H1 (cell line): Measurements from ENCODE around the gene COL10A1. TPM values are rescaled to one million over a fixed set of nuclear protein-coding genes. Genes with fewer than 3 reads are reported as not detected.

ENCODE experiments used
- CTCF ChIA-PET: fragments of 300-600 bp; sonication (Branson Sonifier 250); formaldehyde crosslinking; loops from one replicate; lab custom pipeline; 2021; ENCODE audit not compliant: partially characterized antibody; lab: Charles Lee
- POLR2A ChIA-PET: fragments of 300-600 bp; sonication (Branson Sonifier 250); formaldehyde crosslinking; loops from one replicate; lab custom pipeline; 2021; ENCODE audit warnings: inconsistent platforms; ENCODE audit not compliant: partially characterized antibody; lab: Charles Lee
- DNase-seq, 2 experiments: peaks; one replicate each; pipeline versions ENCODE4 v3.0.0 to v3.0.0-alpha.2; 2010 to 2022; ENCODE audit warnings: low spot score in 2 of 2, low read depth in 1 of 2, mixed read lengths in 1 of 2
- FAIRE-seq: peaks from 2 replicates; lab custom pipeline; 2011; peaks lifted over from hg19 to GRCh38; lab: Jason Lieb, UNC
- H2AFZ ChIP-seq: 2 replicates; pipeline ENCODE4 v1.8.1; 2012; ENCODE audit warnings: low read length, inconsistent platforms
- H2AK5ac ChIP-seq: 2 replicates; pipeline ENCODE4 v1.6.1; 2013; ENCODE audit warnings: low read depth, low read length
- H2BK120ac ChIP-seq: replicated peaks from 2 replicates; pipeline ENCODE3; 2013; ENCODE audit warnings: low read depth, low read length, inconsistent platforms
- H2BK12ac ChIP-seq: 2 replicates; pipeline ENCODE4 v1.6.1; 2013; ENCODE audit warnings: low read depth, low read length
- H2BK15ac ChIP-seq: 2 replicates; pipeline ENCODE4 v1.6.1; 2013; ENCODE audit warnings: low read length
- H2BK20ac ChIP-seq: 2 replicates; pipeline ENCODE4 v1.6.1; 2013; ENCODE audit warnings: low read length
- H2BK5ac ChIP-seq: 2 replicates; pipeline ENCODE4 v1.6.1; 2013; ENCODE audit warnings: low read depth, low read length
- H3K14ac ChIP-seq: 2 replicates; pipeline ENCODE4 v1.6.1; 2013; ENCODE audit warnings: inconsistent platforms; ENCODE audit not compliant: insufficient read length
- H3K18ac ChIP-seq: 2 replicates; pipeline ENCODE4 v1.6.1; 2013; ENCODE audit warnings: low read length; ENCODE audit errors: extremely low read depth
- H3K23ac ChIP-seq: 2 replicates; pipeline ENCODE4 v1.6.1; 2013; ENCODE audit warnings: inconsistent platforms; ENCODE audit not compliant: insufficient read length
- H3K23me2 ChIP-seq: 2 replicates; pipeline ENCODE4 v1.6.1; 2013; ENCODE audit warnings: low read depth, low read length
- H3K27ac ChIP-seq: 2 replicates; pipeline ENCODE4 v1.6.1; 2011; ENCODE audit warnings: low read depth, low read length, inconsistent platforms
- H3K27me3 ChIP-seq, 4 experiments: replicated peaks in 1 of 4; 1 replicate in 1 of 4; 2 replicates in 3 of 4; pipeline versions ENCODE4 v1.6.1 to v1.8.1; 2011 to 2013; ENCODE audit warnings: low read length in 3 of 4, mild to moderate bottlenecking in 3 of 4, inconsistent platforms in 2 of 4, mixed read lengths in 2 of 4, moderate library complexity in 1 of 4; ENCODE audit not compliant: control insufficient read depth in 3 of 4, insufficient read depth in 3 of 4; ENCODE audit errors: extremely low read depth in 1 of 4
- H3K36me3 ChIP-seq, 4 experiments: 2 replicates each; pipeline versions ENCODE4 v1.6.1 to v1.8.1; 2011 to 2013; ENCODE audit warnings: mild to moderate bottlenecking in 4 of 4, low read length in 3 of 4, moderate library complexity in 2 of 4, control low read depth in 1 of 4, inconsistent platforms in 1 of 4; ENCODE audit not compliant: insufficient read depth in 4 of 4, control insufficient read depth in 2 of 4
- H3K4ac ChIP-seq: replicated peaks from 2 replicates; pipeline ENCODE3; 2013; ENCODE audit warnings: low read length, low read depth, mixed read lengths, inconsistent platforms; ENCODE audit not compliant: insufficient read length
- H3K4me1 ChIP-seq, 4 experiments: replicated peaks in 1 of 4; 1 replicate in 1 of 4; 2 replicates in 3 of 4; pipeline versions ENCODE4 v1.6.1 to v1.8.1; 2011 to 2013; ENCODE audit warnings: low read length in 3 of 4, inconsistent platforms in 2 of 4, mixed read lengths in 1 of 4; ENCODE audit not compliant: insufficient read depth in 4 of 4, control insufficient read depth in 3 of 4
- H3K4me2 ChIP-seq, 2 experiments: 2 replicates each; pipeline versions ENCODE4 v1.6.1 to v1.8.1; 2011 to 2013; ENCODE audit warnings: low read depth in 2 of 2, low read length in 2 of 2, control low read depth in 1 of 2, inconsistent platforms in 1 of 2, mild to moderate bottlenecking in 1 of 2; ENCODE audit not compliant: insufficient read depth in 1 of 2
- H3K4me3 ChIP-seq, 4 experiments: fragments of 200-600, 300-600 bp in 1 of 4; sonication (generic), shearing (Covaris generic), sonication (Bioruptor Twin) in 1 of 4; 2 replicates each; pipeline versions ENCODE4 v1.5.1 to v1.8.1; 2011 to 2016; ENCODE audit warnings: low read length in 4 of 4, low read depth in 3 of 4, control low read depth in 2 of 4, inconsistent platforms in 2 of 4, mild to moderate bottlenecking in 2 of 4, mixed read lengths in 1 of 4, moderate library complexity in 1 of 4; ENCODE audit not compliant: insufficient read depth in 2 of 4; ENCODE audit errors: extremely low read depth in 1 of 4
- H3K56ac ChIP-seq: replicated peaks from 2 replicates; pipeline ENCODE3; 2013; ENCODE audit warnings: low read depth, mild to moderate bottlenecking, mixed read lengths, low read length, inconsistent platforms; ENCODE audit not compliant: insufficient read length
- H3K79me1 ChIP-seq: 2 replicates; pipeline ENCODE4 v1.6.1; 2013; ENCODE audit warnings: low read depth, low read length, control low read depth
- H3K79me2 ChIP-seq, 2 experiments: 2 replicates each; pipeline versions ENCODE4 v1.6.1 to v1.8.1; 2012 to 2013; ENCODE audit warnings: low read length in 2 of 2, mild to moderate bottlenecking in 2 of 2, inconsistent platforms in 1 of 2; ENCODE audit not compliant: insufficient read depth in 2 of 2, control insufficient read depth in 1 of 2
- H3K9ac ChIP-seq, 4 experiments: replicated peaks in 1 of 4; 1 replicate in 1 of 4; 2 replicates in 3 of 4; pipeline versions ENCODE4 v1.6.1 to v1.8.1; 2011 to 2013; ENCODE audit warnings: low read depth in 3 of 4, low read length in 3 of 4, control low read depth in 2 of 4, mild to moderate bottlenecking in 2 of 4, moderate library complexity in 2 of 4, inconsistent platforms in 1 of 4; ENCODE audit errors: extremely low read depth in 1 of 4
- H3K9me3 ChIP-seq, 2 experiments: 2 replicates each; pipeline versions ENCODE4 v1.6.1 to v1.8.1; 2012 to 2013; ENCODE audit warnings: mild to moderate bottlenecking in 2 of 2, moderate library complexity in 2 of 2, control low read depth in 1 of 2, inconsistent platforms in 1 of 2, low read depth in 1 of 2, low read length in 1 of 2, mixed read lengths in 1 of 2; ENCODE audit not compliant: insufficient read depth in 2 of 2
- H4K20me1 ChIP-seq, 2 experiments: replicated peaks in 1 of 2; 2 replicates each; pipeline versions ENCODE3 to v1.8.1; 2011 to 2013; ENCODE audit warnings: inconsistent platforms in 2 of 2, low read length in 2 of 2, mild to moderate bottlenecking in 1 of 2; ENCODE audit not compliant: insufficient read depth in 2 of 2, control insufficient read depth in 1 of 2
- H4K5ac ChIP-seq: 2 replicates; pipeline ENCODE4 v1.6.1; 2013; ENCODE audit warnings: low read length, low read depth, mixed read lengths, inconsistent platforms; ENCODE audit not compliant: insufficient read length
- H4K8ac ChIP-seq: 2 replicates; pipeline ENCODE4 v1.8.0; 2013; ENCODE audit warnings: mild to moderate bottlenecking, moderate library complexity, low read length, inconsistent platforms; ENCODE audit not compliant: insufficient read depth; ENCODE audit errors: extremely low read depth
- H4K91ac ChIP-seq: replicated peaks from 2 replicates; pipeline ENCODE3; 2013; ENCODE audit warnings: low read length, mixed read lengths, inconsistent platforms; ENCODE audit not compliant: insufficient read length
- ASH2L ChIP-seq: fragments of 200-600, 300-600 bp; sonication (generic); IDR thresholded peaks from one replicate; pipeline ENCODE4 v1.7.1; 2017; ENCODE audit warnings: low read length
- BACH1 ChIP-seq: IDR thresholded peaks from 2 replicates; pipeline ENCODE4 v1.6.1; 2012; ENCODE audit warnings: low read length, improper control_type of control experiment
- CBX8 ChIP-seq: fragments of 300-800, 300-1000 bp; sonication (generic); IDR thresholded peaks from 2 replicates; pipeline ENCODE4 v1.7.1; 2016; ENCODE audit warnings: low read depth, low read length, borderline replicate concordance
- CHD1 ChIP-seq: IDR thresholded peaks from 2 replicates; pipeline ENCODE4 v1.6.1; 2012; ENCODE audit warnings: low read depth, low read length, improper control_type of control experiment
- CTBP2 ChIP-seq: IDR thresholded peaks from 2 replicates; pipeline ENCODE4 v1.7.0; 2011; ENCODE audit warnings: borderline replicate concordance, mild to moderate bottlenecking, moderate library complexity, mixed read lengths, low read length; ENCODE audit not compliant: insufficient read depth, insufficient read length
- EP300 ChIP-seq, 2 experiments: IDR thresholded peaks; 1 replicate in 1 of 2; 2 replicates in 1 of 2; pipeline ENCODE4 v1.6.1; 2011 to 2012; ENCODE audit warnings: low read depth in 2 of 2, low read length in 2 of 2, mild to moderate bottlenecking in 2 of 2, borderline replicate concordance in 1 of 2, inconsistent platforms in 1 of 2, moderate library complexity in 1 of 2
- EZH2 ChIP-seq: fragments of 200-600 bp; sonication (generic); IDR thresholded peaks from 2 replicates; pipeline ENCODE4 v1.7.1; 2012; ENCODE audit warnings: low read depth, mild to moderate bottlenecking, moderate library complexity, low read length, inconsistent platforms; ENCODE audit not compliant: severe bottlenecking
- GABPA ChIP-seq: IDR thresholded peaks from 2 replicates; pipeline ENCODE4 v1.6.1; 2011; ENCODE audit warnings: mild to moderate bottlenecking, low read length, moderate library complexity, borderline replicate concordance; ENCODE audit not compliant: insufficient read depth
- GTF2F1 ChIP-seq: IDR thresholded peaks from 2 replicates; pipeline ENCODE4 v1.6.1; 2012; ENCODE audit warnings: low read depth, low read length, improper control_type of control experiment, borderline replicate concordance
- NRF1 ChIP-seq: IDR thresholded peaks from 2 replicates; pipeline ENCODE4 v1.6.1; 2011; ENCODE audit warnings: mild to moderate bottlenecking, low read depth, low read length, improper control_type of control experiment
- RBBP5 ChIP-seq: IDR thresholded peaks from 2 replicates; pipeline ENCODE4 v1.7.1; 2012; ENCODE audit warnings: low read depth, mild to moderate bottlenecking, inconsistent platforms, low read length, moderate library complexity, borderline replicate concordance
- SIN3A ChIP-seq, 2 experiments: IDR thresholded peaks in 1 of 2; conservative IDR thresholded peaks in 1 of 2; 2 replicates each; pipeline ENCODE4 v1.6.1; 2011 to 2012; ENCODE audit warnings: low read length in 2 of 2, improper control_type of control experiment in 1 of 2, low read depth in 1 of 2, mild to moderate bottlenecking in 1 of 2
- TCF12 ChIP-seq: IDR thresholded peaks from 2 replicates; pipeline ENCODE4 v1.6.1; 2011; ENCODE audit warnings: low read depth, mild to moderate bottlenecking, low read length
- WGBS, 2 experiments: shearing (Covaris generic) in 1 of 2; methylation state at CpG; one replicate each; pipeline versions ENCODE4 v1.1.6 to v1.1.7; 2013 to 2015; ENCODE audit warnings: low lambda C conversion rate in 2 of 2, mixed read lengths in 2 of 2, inconsistent platforms in 1 of 2, low coverage in 1 of 2, missing lambda C conversion rate in 1 of 2; ENCODE audit not compliant: insufficient replicate concordance in 2 of 2, insufficient coverage in 1 of 2, insufficient read length in 1 of 2; ENCODE audit errors: extremely low coverage in 1 of 2, missing lambda C conversion rate in 1 of 2; 5-methylcytosine and 5-hydroxymethylcytosine counted together
- polyA plus RNA-seq, 7 experiments: library from polyadenylated mRNA; depleted of rRNA in 3 of 7; stranded (reverse) in 5 of 7; unstranded in 2 of 7; fragments of >200 nt in 5 of 7; fragments of 200-250 nt in 2 of 7; gene quantifications; 1 replicate in 5 of 7; 2 replicates in 1 of 7; 4 replicates in 1 of 7; pipeline versions ENCODE4 v1.2.1 to v1.2.3, GENCODE V29; 2011 to 2013; ENCODE audit warnings: missing spikeins in 2 of 7, mixed read lengths in 2 of 7
- total RNA-seq: library from RNA; stranded (reverse); fragmentation: NEBNext Ultra II Directional; extraction: Animal tissue kit (Norgen Biotek cat#: 25700); gene quantifications from 2 replicates; pipeline ENCODE4 v1.2.1, GENCODE V29; 2021

Gene COL10A1
- total and polyA plus RNA-seq, 2 of the 8 experiments (the other 6 are each of a cell fraction or from before 2014, with no cell fraction given): not detected

DNA sequence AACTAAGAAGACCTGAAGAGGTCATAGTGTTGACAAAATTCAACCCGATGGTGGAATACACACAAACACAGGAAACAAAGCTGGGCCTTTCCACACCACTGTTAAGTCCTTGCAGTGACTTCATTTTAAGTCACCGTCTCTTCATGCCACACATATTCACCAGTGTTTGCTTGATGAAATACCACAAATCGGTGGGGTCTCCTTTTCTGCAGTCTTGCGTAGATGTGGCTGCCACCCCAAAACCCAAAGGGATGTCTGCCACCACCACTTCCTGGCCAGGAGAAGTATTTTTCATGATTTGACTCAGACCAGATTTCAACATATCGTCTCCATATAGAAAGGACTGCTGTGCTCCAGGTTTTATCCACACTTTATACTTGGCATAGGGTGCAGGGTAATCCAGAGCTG lies 11.0 kb upstream of the COL10A1 start:
- Histone ChIP-seq H3K4me3 (no peak overlapping the region), H2BK20ac (no peak overlapping the region), H3K79me1 (no peaks in the 10 kb centered on the region), H4K5ac (no peak overlapping the region), H3K14ac (no peak overlapping the region), H2AFZ (no peak overlapping the region), H2BK120ac (no peak overlapping the region), H4K8ac (no peak overlapping the region), H3K23me2 (no peaks in the 10 kb centered on the region), H2AK5ac (no peak overlapping the region), H3K27ac (no peak overlapping the region), H3K56ac (no peak overlapping the region), H2BK12ac (no peak overlapping the region), H3K4me1 (peaks cover 0 to 8% (median 5%) of the 10 kb centered on the region in 4 experiments; a peak in 2 of 7 replicates), H3K27me3 (no peaks in the 10 kb centered on the region), H3K18ac (no peak overlapping the region), H3K79me2 (no peaks in the 10 kb centered on the region), H3K36me3 (no peaks in the 10 kb centered on the region; a peak in 1 of 8 replicates), H4K91ac (no peak overlapping the region), H3K9ac (no peak overlapping the region), H3K4me2 (no peak overlapping the region), H3K23ac (no peak overlapping the region), H2BK5ac (no peak overlapping the region), H3K4ac (no peak overlapping the region), H3K9me3 (no peaks in the 10 kb centered on the region), H2BK15ac (no peak overlapping the region), H4K20me1 (peaks cover 0 to 1% of the 10 kb centered on the region in 2 experiments)
- TF ChIP-seq CTBP2 (no peak), ASH2L (no peak), SIN3A (conservative IDR thresholded peaks at IDR 0.05 in 1 of 2, IDR thresholded peaks at IDR 0.05 in 1 of 2; ENCODE audit: low read depth in 1 of 2, low read length in 2 of 2) (no peak), GTF2F1 (no peak), NRF1 (no peak), TCF12 (no peak), RBBP5 (no peak), BACH1 (no peak), EP300 (IDR thresholded peaks at IDR 0.05; ENCODE audit: borderline replicate concordance in 1 of 2, low read depth in 2 of 2, low read length in 2 of 2) (no peak), GABPA (no peak), CBX8 (no peak), CHD1 (no peak), EZH2 (no peak)
- CTCF ChIA-PET: interaction anchor here (0.9 to 2.1 kb wide), 4 partner anchors 12 to 76 kb away, joined by 4 to 6 read pairs (median 6); partner anchors contain the start of gene FRK
- POLR2A ChIA-PET: interaction anchor here (1.1 to 1.5 kb wide), 2 partner anchors 11 to 30 kb away, joined by 3 to 4 read pairs; no protein-coding TSS in a partner anchor
- DNase-seq (no peak), FAIRE-seq (no peak)
- WGBS, 2 experiments: 96% methylated on average over 5 of the region's 5 CpGs; no CpG with 5 or more reads in 1 of the 2 experiments
